LNCAP (cell line): ENCODE results near the gene PHACTR1.

Experiments used
- TF ChIP-seq, protein P1 (sequence below): fragments of 450-650 bp; IDR thresholded peaks from 2 replicates; pipeline ENCODE4 v1.5.1; 2017; ENCODE audit warnings: mild to moderate bottlenecking

The PHACTR1 gene

DNA sequence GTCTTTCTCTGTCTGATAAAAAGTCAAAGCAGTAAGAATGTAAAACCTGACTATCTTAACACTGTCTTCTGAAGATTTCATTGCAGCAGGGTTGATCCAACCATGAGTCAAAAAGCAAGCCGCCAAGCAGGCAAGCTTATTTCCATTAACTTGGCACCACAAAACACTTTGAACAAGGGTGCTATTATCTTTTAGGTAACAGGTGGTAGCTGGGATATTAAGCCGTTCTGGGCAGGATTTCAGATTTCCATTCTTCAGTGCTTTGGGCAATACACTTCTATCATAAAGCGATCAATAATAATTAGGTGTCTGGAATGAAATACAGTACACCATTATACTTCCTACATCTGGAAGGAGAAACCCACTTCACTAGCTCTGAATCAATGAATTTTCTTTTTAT lies 429.9 kb downstream of the PHACTR1 start:
- TF ChIP-seq, protein P1, sequence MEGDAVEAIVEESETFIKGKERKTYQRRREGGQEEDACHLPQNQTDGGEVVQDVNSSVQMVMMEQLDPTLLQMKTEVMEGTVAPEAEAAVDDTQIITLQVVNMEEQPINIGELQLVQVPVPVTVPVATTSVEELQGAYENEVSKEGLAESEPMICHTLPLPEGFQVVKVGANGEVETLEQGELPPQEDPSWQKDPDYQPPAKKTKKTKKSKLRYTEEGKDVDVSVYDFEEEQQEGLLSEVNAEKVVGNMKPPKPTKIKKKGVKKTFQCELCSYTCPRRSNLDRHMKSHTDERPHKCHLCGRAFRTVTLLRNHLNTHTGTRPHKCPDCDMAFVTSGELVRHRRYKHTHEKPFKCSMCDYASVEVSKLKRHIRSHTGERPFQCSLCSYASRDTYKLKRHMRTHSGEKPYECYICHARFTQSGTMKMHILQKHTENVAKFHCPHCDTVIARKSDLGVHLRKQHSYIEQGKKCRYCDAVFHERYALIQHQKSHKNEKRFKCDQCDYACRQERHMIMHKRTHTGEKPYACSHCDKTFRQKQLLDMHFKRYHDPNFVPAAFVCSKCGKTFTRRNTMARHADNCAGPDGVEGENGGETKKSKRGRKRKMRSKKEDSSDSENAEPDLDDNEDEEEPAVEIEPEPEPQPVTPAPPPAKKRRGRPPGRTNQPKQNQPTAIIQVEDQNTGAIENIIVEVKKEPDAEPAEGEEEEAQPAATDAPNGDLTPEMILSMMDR, result no peak

DNA sequence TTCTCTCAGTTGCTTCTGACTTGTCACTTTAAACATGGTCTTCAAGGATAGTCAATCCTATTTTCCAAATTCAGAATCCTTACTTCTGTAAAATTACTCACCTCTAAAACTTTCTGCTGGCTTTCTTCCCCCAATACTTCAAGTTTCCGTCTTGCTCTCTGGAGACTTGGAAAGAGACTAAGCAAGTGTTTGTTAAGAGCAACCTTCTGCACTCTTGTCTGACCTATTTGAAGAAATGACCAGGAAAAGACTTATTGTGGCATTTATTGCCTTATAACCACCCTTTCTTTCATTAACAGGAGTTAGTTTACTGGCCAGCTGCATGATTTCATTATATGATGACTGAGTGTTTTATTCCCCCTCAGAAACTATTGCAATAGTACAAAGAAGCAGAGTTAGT lies 430.8 kb downstream of the PHACTR1 start:
- TF ChIP-seq, protein P1, result no peak

- TF ChIP-seq, protein P1, result no peak
Measured at GRCh38 chr6:13147782-13148181, 431.2 kb downstream of the PHACTR1 start.

GRCh38 chr6:13152764-13153163 lies 436.2 kb downstream of the PHACTR1 start:
- TF ChIP-seq, protein P1, result no peak

DNA sequence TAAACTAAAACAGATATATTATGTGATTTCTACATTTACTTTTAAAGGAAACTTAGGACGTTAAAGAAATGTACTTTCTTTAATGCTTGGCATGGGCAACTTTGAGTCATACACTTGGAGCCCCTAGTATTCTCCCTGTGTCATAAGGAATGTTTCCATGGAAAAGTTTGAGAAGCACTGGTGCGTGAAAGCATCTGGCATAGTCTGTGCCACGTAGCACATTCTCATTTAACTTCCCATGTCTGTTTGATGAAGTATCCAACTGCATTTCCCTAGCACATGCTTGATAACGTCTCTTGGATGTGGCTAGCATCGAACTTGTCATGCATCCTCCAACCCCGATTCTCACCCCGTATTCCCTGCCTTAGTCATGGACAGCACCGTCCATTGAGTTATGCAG lies 439.8 kb downstream of the PHACTR1 start:
- TF ChIP-seq, protein P1, result no peak

DNA sequence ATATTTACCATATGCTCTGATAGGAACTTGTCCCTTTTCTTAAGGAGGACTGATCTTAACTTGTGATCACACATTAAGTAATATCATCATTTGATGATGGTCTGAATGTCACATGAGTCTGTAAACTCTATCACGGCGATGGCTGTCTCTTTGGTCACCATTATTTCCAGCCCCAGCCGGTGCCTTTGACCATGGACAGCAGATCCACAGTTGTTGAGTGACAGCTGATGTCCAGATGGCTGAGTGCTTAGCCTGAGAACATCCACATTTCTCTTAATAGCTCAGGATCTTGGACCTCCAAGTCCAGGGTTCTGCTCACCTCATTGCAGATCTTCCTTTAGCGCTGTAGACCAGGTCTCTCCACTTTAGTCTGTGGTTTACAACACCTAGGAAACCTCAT lies 440.7 kb downstream of the PHACTR1 start:
- TF ChIP-seq, protein P1, result no peak

DNA sequence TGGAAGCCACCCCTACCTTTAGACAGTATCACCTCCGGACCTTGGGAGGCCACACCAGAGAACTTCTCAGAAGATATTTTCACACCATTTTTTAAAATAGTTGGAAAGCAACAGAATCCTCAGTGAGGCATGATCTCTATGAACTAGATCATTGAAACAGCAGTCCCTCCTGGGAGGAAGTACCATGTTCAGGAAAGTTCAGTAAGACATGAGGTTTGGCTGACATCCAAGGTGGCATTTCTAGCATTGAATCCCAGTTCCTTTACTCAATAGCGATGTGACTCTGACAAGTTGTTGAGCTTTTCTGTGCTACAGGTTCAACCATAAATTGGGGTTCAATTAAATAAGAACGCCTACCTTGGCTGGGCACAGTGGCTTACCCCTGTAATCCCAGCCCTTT lies 442.7 kb downstream of the PHACTR1 start:
- TF ChIP-seq, protein P1, result no peak
